ENCODE data around the gene ABCG8. TPM values are rescaled to one million over a fixed set of nuclear protein-coding genes. Genes with fewer than 3 reads are reported as not detected.

The ABCG8 gene
- polyA plus RNA-seq (ENCODE audit: insufficient read length in 3 of 3) = 1 to 10 TPM in 1 of 3 donors, under 1 TPM in 2; 0.75 to 1.2 (median 0.79) TPM

GRCh38 chr2:43838560-43839267 lies at the start of gene ABCG8, which contains the start of gene ABCG5:
Gene ABCG8, plus strand, starts transcription at chr2:43838971. Its CDS starts 83 bp downstream, at chr2:43839054.
Gene ABCG5, minus strand, starts transcription at chr2:43838839. Its CDS starts 160 bp downstream, at chr2:43838679.
- no peak for DNase-seq (ENCODE audit: low read depth in 3 of 3, low spot score in 2 of 3)

- DNase-seq (ENCODE audit: low read depth in 3 of 3, low spot score in 2 of 3) = no peak
Measured at GRCh38 chr2:43790147-43790546, 48.6 kb upstream of the ABCG8 start.

GRCh38 chr2:43791035-43791765 lies 47.6 kb upstream of the ABCG8 start:
- DNase-seq (ENCODE audit: low read depth in 3 of 3, low spot score in 2 of 3) = no peak

- DNase-seq (ENCODE audit: low read depth in 3 of 3, low spot score in 2 of 3) = no peak
Measured at GRCh38 chr2:43792653-43793052, 46.1 kb upstream of the ABCG8 start.

GRCh38 chr2:43794956-43795355 lies 43.8 kb upstream of the ABCG8 start:
- no peak for DNase-seq (ENCODE audit: low read depth in 3 of 3, low spot score in 2 of 3)

GRCh38 chr2:43796206-43796605 lies 42.6 kb upstream of the ABCG8 start:
- no peak for DNase-seq (ENCODE audit: low read depth in 3 of 3, low spot score in 2 of 3)

- no peak for DNase-seq (ENCODE audit: low read depth in 3 of 3, low spot score in 2 of 3)
Measured at GRCh38 chr2:43798300-43798699, 40.5 kb upstream of the ABCG8 start.

- DNase-seq (ENCODE audit: low read depth in 3 of 3, low spot score in 2 of 3) = no peak
Measured at GRCh38 chr2:43800894-43801293, 37.9 kb upstream of the ABCG8 start.

- DNase-seq (ENCODE audit: low read depth in 3 of 3, low spot score in 2 of 3) = no peak
Measured at GRCh38 chr2:43802135-43802534, 36.6 kb upstream of the ABCG8 start.

- no peak for DNase-seq (ENCODE audit: low read depth in 3 of 3, low spot score in 2 of 3)
Measured at GRCh38 chr2:43803113-43803512, 35.7 kb upstream of the ABCG8 start.

- no peak for DNase-seq (ENCODE audit: low read depth in 3 of 3, low spot score in 2 of 3)
Measured at GRCh38 chr2:43806719-43807031, 32.1 kb upstream of the ABCG8 start.

- DNase-seq (ENCODE audit: low read depth in 3 of 3, low spot score in 2 of 3) = no peak
Measured at GRCh38 chr2:43810452-43810851, 28.3 kb upstream of the ABCG8 start.

- DNase-seq (ENCODE audit: low read depth in 3 of 3, low spot score in 2 of 3) = no peak
Measured at GRCh38 chr2:43810888-43811287, 27.9 kb upstream of the ABCG8 start.

GRCh38 chr2:43812006-43812405 lies 26.8 kb upstream of the ABCG8 start:
- DNase-seq (ENCODE audit: low read depth in 3 of 3, low spot score in 2 of 3) = no peak

GRCh38 chr2:43812947-43813346 lies 25.8 kb upstream of the ABCG8 start:
- no peak for DNase-seq (ENCODE audit: low read depth in 3 of 3, low spot score in 2 of 3)

- DNase-seq (ENCODE audit: low read depth in 3 of 3, low spot score in 2 of 3) = no peak
Measured at GRCh38 chr2:43814711-43815110, 24.1 kb upstream of the ABCG8 start.

GRCh38 chr2:43818761-43819160 lies 20.0 kb upstream of the ABCG8 start:
- DNase-seq (ENCODE audit: low read depth in 3 of 3, low spot score in 2 of 3) = no peak

- DNase-seq (ENCODE audit: low read depth in 3 of 3, low spot score in 2 of 3) = no peak
Measured at GRCh38 chr2:43819491-43820163, 19.1 kb upstream of the ABCG8 start.

- DNase-seq (ENCODE audit: low read depth in 3 of 3, low spot score in 2 of 3) = no peak
Measured at GRCh38 chr2:43822839-43823238, 15.9 kb upstream of the ABCG8 start.

GRCh38 chr2:43823751-43824150 lies 15.0 kb upstream of the ABCG8 start:
- DNase-seq (ENCODE audit: low read depth in 3 of 3, low spot score in 2 of 3) = no peak

- DNase-seq (ENCODE audit: low read depth in 3 of 3, low spot score in 2 of 3) = no peak
Measured at GRCh38 chr2:43824512-43824911, 14.3 kb upstream of the ABCG8 start.
